Activated CD8-positive, alpha-beta memory T cell treated with anti-CD3 and anti-CD28 coated beads, Interleukin-2, amount 50 U/mL, for 24 hours (primary cell): ENCODE results near the gene LAMC3.

Experiments used
- DNase-seq: peaks from one replicate; pipeline ENCODE4 v3.0.0-alpha.2; 2020; ENCODE audit errors: extremely low read depth

Gene LAMC3

DNA sequence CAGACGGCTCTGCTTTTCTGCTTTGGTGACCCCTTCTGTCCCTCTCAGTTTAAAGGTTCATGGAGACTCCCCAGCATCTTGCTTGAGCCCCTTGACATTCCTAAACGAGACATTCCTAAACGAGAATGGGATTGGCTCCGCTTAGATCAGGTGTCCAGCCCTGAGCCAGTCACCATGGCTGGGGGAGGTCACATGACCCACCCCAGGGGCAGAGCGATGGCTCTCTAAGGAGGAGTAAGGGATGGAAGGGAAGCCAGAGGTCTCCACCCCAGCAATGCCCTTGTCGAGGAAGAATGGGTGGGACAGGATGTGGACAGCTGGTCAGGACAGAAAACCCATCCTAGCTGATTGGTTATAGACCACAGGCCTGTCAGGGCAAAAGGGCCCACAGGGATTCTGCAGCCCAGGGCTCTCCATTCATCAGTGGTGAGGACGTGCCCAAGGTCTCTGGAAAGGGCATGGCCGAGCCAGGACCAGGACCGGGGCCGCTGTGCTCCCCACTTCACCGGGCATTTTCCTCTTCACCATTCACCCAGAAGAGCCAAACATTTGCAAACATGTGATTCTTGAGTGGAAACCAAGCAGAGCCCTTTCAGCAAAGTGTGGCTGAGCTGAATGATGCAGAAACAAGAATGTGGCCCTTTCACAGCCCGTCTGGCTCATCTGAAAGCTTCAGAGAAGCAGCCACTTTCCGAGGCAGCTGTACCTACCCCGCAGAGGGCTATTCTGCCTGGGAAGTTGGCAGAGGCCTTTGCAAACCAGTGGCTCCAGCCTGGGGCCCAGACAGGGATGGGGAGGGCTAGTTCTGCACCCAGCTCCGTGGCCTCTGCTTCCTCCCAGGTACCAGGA, 67.6 kb downstream of the LAMC3 start:
- no peak for DNase-seq

DNA sequence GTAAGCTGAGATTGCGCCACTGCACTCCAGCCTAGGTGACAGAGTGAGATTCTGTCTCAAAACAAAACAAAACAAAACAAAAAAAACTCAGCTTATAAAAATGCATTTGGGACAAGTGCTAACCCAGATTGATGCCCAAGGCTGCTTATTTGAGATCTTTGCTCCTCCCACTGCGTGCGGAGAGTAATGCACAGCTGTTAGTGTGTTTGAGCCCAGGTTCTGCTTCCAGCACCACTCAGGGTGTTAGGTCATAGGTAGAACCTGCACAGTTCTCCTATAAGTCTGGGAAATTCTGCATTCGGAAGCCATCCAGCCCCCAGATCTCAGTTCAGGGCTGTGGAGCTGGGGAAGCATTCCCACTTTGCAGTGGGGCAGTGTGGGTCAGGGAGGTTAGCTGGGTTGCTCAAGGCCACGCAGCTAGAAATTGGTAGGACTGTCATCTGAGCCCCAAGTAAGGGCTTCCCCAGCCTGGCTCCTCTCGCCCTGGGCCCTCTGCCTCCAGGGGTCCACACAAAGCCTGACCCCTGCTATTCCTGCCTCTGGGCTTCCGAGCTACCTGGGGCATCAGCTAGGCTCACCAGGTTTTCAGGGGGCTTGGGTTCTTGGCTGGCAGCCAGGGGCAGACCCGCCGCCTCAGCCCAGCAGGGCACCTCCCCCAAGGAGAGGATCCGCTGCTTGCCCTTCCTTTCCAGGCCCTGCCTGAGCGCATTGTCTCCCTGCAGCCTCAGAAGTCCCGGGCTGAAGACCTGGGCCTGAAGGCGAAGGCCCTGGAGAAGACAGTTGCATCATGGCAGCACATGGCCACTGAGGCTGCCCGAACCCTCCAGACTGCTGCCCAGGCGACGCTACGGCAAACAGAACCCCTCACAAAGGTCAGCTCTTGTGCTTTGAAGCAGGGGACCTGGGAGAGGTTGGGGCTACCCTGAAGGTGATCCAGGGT, 69.7 kb downstream of the LAMC3 start:
- no peak for DNase-seq

DNA sequence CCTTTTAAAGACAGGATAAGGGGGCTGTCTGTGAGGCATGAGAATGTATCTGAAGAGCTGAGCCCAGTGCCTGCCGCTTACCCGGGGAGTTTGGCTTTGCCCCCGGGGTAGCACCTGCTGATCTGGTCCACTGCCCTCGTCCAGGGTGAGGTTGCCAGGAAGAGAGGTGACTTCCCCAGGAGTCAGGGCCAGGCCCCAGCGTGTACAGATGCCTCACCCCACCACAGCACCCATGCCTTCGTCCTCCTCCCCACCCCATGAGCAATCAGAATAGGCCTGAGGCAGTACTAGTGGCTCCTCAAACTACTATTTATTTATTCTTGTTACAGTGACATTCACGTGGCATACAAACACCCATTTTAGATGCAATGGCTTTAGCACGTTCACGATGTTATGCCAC, 71.6 kb downstream of the LAMC3 start:
- DNase-seq: no peak

DNA sequence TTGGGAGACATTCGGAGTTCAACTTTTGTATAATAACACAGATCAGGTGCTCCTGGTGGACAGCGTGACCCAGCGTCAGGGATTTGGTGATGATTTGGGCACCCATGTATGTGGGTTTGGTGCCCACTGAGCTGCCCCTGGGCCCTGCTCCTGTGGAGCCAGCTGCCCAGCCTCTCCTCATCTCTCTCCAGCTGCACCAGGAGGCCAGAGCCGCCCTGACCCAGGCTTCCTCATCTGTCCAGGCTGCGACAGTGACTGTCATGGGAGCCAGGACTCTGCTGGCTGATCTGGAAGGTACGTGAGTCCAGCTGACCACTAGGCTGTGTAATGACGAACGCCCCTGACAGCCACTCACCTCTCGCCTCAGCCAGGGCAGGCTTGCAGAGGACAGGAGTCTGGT, 72.9 kb downstream of the LAMC3 start:
- no peak for DNase-seq

DNA sequence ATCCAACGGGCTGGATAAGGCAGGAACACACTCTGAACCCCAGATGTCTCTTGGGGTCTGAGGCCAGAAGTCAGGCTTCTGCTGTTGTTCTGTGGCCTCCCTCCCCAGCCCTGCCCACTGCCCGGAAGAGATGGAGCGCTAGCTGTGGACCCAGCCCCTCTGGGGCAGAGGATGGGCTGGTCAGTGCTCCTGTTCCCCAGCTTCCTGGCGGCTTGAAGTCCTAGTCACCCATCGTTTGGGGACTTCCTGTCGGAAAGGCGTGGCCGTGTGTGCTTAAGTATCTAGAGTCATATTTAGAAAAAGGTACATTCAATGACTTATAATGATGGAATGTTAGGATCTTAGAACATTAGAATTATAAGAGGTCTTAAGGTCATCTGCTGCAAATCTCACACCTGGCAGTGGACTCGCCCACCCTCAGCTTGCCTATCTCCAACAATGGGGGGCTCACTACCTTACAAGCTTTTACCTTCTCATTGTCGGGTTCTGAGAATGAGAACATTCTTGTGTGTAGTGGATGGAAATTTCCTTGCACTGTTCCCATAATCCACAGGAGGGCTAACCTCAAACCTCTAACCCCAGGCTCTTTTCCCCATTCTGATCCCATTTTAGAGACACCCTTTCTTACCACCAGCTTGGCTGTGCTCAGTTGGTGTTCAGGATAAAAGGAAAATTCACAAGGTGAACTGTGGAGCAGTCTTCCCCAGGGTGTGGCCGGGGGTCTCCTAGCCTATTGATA, 74.0 kb downstream of the LAMC3 start:
- DNase-seq: no peak

DNA sequence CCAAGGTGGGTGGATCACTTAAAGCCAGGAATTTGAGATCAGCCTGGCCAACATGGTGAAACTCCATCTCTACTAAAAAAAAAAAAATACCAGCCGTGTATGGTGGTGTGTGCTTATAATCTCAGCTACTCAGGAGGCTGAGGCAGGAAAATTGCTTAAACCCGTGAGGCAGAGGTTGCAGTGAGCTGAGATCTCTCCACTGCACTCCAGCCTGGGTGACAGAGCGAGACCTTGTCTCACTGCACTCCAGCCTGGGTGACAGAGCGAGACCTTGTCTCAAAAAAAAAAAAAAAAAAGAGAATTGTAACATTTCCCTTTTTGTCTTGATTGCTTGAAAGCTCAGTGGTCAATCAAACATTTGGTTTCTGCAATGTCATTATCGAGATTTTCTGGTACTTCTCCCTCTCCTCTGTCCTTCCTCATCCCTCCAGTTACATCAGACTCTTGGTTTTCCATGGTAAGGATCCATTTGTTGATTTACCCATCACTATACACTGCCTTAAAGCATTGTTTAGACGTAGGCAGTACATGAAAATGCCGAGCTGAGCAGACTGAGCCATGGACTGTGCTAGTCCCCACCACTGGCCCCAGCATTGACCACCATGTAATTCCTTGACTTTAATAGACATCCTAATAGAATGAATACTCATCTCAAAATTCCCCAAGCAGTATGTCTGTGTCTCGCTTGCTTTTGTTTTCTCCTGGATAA, 75.8 kb downstream of the LAMC3 start:
- DNase-seq: no peak

DNA sequence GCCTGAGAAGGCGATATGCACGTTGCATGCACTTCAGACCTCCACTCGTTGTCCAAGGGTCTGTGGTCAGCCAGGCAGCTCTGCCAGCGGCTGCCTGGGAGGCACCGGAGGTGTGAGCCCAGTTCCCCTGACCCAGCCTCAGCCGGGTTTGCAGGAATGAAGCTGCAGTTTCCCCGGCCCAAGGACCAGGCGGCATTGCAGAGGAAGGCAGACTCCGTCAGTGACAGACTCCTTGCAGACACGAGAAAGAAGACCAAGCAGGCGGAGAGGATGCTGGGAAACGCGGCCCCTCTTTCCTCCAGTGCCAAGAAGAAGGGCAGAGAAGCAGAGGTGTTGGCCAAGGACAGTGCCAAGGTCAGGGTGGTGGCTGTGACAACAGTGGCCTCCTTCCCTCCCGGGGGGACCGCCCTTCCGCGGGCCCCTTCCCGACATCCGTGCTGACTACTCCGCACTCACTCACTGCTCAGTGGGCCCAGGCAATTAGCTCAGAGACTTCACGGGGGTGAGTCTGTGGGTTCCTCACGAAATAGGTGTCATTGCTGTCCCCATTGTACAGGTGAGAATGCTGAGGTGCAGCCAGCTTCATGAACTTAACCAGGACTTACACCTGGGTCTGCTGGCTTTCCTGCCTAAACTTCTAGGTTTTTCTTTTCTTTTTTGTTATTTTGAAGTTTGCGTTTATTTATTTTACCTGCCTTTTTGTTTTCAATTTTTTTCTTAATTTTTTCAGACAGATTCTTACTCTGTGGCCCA, 76.6 kb downstream of the LAMC3 start:
- DNase-seq: no peak

DNA sequence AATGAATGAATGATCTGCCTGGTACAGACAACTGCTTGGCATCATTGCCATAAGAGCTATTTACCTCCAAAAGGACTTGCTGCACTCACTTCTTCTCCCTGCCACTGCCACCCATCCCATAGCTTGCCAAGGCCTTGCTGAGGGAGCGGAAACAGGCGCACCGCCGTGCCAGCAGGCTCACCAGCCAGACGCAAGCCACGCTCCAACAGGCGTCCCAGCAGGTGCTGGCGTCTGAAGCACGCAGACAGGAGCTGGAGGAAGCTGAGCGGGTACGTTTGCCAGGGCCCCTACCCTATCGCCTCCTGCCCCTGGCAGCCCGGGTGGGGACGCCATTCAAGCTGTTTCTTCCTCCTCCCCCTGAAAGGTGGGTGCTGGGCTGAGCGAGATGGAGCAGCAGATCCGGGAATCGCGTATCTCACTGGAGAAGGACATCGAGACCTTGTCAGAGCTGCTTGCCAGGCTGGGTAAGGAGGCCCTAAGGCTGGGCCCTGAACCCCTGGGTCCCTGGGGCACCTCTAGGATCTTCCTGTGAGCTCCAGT, 78.5 kb downstream of the LAMC3 start:
- DNase-seq: no peak

DNA sequence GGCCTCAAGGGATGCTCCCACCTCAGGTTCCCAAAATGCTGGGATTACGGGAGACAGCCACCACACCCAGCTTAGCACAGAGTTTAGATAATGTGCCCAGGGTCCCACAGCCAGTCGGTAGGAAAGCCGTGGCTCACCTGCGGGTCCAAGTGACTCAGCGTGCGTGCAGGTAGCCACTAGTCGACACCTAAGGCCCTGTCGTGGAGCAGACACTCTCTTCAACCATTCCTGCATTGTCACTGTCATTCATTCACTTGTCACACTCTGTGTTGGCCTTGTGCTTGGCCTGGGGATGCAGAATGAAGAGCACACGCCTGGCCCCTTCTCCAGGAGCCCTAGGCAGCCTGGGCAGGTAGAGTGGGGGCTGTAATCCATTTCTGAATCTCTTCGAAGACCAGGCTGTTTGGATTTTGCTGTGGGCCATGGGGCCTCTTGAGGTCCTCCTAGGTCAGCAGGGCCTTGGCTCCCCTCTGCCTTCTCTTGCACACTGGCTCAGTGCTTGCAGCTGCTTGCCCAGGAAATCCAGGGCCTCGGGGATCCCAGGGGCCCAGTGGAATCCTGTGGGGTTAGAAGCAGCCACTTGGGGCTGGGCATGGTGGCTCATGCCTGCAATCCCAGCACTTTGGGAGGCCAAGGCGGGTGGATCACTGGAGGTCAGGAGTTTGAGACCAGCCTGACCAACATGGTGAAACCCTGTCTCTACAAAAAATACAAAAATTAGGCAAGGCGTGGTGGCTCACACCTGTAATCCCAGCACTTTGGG, 81.2 kb downstream of the LAMC3 start:
- no peak for DNase-seq

DNA sequence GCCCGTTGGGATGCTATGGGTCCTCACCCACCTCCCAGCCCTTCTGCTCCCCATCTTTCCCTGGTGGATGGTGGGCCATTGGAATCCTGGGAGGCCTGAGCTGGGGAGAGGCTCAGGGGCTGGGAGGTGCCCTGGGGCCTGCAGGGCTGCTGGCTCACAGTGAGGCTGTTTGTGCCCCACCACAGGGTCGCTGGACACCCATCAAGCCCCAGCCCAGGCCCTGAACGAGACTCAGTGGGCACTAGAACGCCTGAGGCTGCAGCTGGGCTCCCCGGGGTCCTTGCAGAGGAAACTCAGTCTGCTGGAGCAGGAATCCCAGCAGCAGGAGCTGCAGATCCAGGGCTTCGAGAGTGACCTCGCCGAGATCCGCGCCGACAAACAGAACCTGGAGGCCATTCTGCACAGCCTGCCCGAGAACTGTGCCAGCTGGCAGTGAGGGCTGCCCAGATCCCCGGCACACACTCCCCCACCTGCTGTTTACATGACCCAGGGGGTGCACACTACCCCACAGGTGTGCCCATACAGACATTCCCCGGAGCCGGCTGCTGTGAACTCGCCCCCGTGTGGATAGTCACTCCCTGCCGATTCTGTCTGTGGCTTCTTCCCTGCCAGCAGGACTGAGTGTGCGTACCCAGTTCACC, 82.5 kb downstream of the LAMC3 start:
- no peak for DNase-seq

DNA sequence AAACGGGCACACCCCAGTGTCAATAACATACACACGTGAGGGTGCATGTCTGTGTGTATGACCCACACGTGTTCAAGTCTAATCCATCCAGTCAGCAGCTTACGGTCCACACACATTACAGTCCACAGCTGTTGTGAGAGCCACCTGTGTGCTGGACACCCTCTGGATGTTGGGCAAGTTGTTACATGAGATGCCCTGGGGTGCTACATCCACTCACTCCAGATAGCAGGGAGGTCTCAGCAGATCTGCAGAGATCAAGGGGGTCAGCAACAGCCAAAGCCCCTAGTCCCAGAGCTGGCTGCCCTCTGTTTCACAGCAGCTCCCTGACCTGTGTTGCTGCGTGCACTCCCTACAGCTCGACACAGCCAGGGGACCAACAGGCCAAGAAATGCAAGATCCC, 83.1 kb downstream of the LAMC3 start:
- DNase-seq: no peak

DNA sequence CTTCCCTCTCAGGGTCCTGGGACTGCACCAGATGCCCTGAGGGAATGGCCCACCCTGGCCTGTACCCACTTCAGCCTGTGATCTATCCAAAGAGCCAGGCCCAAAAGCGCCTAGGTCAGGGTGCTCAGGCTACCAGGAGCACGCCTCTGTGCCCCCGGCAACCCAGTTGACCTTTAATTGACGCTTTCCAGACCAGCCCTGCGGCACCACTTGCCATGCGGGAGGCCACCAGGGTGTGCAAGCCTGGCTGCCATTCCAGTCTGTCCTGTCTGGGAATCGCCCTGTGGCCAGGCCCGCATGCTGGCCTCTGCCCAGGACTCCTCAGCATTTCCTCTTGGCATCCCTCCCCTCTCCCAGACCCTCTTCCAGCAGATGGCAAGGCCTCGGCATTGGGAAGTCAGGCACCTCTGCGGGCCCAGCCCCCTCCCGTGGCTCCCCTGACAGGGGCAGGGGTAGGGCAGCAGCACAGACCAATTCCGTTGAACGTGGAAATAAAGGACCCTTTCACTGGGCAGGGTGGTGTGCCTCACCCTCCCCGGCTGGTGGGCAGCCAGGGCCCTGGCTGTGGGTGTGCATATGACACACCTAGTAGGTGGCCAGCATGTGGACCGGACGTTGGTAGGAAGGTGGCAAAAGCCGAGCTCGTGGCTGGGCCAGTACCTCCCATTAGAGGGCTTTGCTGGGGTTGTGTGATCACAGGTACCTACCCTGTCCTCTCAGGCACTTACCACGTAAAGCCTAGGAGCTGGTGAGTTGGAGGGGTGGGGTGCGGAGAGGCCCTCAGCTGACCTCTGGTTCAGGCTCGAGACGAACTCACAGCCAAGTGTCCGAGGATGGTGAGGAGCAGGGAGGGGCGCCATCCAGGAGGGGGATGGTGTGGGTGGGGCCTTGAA, 83.8 kb downstream of the LAMC3 start:
- DNase-seq: no peak

DNA sequence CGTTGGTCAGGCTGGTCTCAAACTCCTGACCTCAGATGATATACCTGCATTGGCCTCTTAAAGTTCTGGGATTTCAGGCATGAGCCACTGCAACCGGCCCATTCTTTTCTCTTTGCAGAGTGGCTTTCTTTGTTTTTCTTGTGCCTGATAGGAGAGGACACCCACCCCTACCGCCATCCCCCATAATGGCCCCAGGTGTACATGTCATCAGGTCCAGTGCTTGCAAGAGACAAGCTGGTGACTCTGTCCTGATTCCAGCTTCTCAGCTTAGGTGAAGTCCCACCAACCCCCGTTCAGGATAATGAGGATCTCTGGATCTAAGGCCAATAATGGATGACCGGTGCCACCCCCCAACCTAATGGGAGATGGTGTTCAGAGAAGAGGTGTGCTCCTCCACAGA, 85.0 kb downstream of the LAMC3 start:
- DNase-seq: no peak

DNA sequence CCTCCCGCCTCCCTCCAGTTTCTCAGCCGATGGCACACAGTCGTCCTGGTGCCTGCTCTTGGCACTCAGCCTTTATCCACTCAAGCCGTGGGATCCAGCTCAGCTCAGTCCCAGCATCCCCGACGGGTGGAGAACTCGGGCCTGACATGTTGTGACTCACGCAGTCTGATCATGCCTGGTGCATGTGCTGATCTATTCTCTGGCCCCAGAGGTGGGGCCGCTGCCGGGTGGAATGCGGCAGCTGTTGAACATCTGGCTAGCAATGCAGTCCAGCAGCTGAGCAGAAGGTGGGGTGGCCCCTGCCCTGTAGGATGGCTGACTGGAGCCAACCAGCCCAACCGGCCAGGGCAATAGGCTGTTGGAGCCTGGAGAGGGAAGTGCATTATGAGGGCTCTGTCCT, 85.6 kb downstream of the LAMC3 start:
- DNase-seq: no peak

DNA sequence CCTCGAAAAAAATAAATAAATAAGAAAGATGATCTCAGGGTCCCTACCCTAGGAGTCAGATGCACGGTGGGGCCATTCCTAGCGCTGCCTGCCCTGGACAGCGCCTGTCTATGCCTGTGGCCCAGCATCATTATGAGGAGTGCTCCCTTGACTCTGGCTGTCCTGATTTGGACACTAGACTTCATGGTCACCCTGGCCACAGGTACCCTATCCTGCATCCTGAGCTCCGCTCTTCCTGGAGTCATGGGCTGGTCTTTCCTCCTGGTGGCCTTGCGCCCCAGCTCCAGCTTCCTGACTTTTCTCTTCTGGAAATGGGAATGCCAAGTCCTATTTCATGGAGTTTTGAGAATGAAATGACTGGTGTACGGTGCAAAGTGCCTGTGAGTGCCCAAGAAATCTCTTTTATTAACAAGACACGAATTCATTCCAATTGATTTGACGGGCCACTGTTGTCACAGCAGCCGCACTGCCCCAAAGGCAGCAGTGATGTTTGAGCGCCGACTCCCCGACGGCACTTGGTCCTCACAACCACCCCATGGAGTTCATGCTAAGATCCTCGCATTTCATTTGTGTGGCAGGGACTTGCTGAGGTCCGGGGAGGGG, 86.8 kb downstream of the LAMC3 start:
- no peak for DNase-seq

DNA sequence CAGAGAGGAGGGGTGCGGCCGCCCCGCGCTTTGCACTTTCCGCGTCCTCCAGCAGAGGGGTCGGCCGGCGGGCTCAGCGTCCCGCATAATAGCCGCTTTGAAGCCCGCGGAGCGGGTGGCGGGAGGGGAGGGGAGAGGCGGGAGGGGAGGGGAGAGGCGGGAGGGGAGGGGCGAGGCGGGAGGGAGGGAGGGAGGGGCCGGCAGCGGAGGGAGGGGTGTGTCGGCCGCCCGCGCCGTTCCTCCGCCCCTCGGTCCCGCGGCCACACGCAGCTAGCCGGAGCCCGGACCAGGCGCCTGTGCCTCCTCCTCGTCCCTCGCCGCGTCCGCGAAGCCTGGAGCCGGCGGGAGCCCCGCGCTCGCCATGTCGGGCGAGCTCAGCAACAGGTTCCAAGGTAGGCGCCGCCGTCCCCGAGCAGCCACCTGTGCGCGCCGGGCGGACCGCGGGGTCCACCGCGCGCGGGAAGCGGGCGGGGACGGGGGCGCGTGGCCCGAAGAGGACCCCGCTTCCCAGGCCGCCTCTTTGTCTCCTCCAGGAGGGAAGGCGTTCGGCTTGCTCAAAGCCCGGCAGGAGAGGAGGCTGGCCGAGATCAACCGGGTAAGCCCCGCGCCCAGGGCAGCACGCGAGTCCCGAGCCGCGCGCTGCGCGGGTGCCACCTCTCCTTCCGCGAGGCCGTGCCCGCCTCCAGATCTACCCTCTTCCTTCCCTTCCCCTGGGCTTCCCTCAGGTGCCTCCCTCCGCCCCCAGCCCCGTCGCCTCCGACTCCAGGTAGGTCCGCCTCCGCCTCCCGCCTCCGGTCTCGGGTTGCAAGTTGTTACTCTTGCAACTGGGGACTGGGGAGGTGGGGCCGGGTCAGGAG, 87.5 kb downstream of the LAMC3 start, which contains the start of gene AIF1L:
Gene AIF1L (plus strand): TSS at position 263 of the 857 bp plus-strand sequence. CDS start 99 bp downstream, at position 362.
- DNase-seq: no peak
